Stomach (tissue), 9 donors: ENCODE measurements around the gene RPS6KL1. TPM values are rescaled to one million over a fixed set of nuclear protein-coding genes. Genes with fewer than 3 reads are reported as not detected.
A peak's percentile ranks its signal among the peaks of the same experiment; 100 is the strongest.

Source experiments
- DNase-seq, 2 donors: peaks; one replicate each; pipeline versions ENCODE4 v3.0.0 to v3.0.0-alpha.2; 2013 to 2019
- H3K27ac ChIP-seq, 5 donors: fragments of 200-600 bp in 4 of 5; sonication (generic) in 4 of 5; one replicate each; pipeline ENCODE4 v1.5.1; 2013 to 2019; ENCODE audit warnings: mild to moderate bottlenecking in 1 of 5, moderate library complexity in 1 of 5
- H3K27me3 ChIP-seq, 3 donors: fragments of 200-600 bp; sonication (generic); one replicate each; pipeline ENCODE4 v1.5.1; 2017 to 2019; ENCODE audit warnings: mixed run types in 1 of 3
- H3K36me3 ChIP-seq, 4 donors: fragments of 200-600 bp; sonication (generic); 1 replicate in 3 of 4; 2 replicates in 1 of 4; pipeline ENCODE4 v1.5.1; 2016 to 2019
- H3K4me1 ChIP-seq, 4 donors: fragments of 200-600 bp; sonication (generic); one replicate each; pipeline ENCODE4 v1.5.1; 2016 to 2019
- H3K4me3 ChIP-seq, 4 donors: fragments of 200-600 bp; sonication (generic) in 3 of 4; one replicate each; pipeline ENCODE4 v1.5.1; 2016 to 2019; ENCODE audit warnings: mild to moderate bottlenecking in 1 of 4
- H3K9me3 ChIP-seq, 4 donors: fragments of 200-600 bp; sonication (generic); one replicate each; pipeline ENCODE4 v1.5.1; 2016 to 2019
- CTCF ChIP-seq, 7 experiments: fragments of 450-650 bp in 4 of 7; fragments of 200-600 bp in 3 of 7; sonication (generic) in 3 of 7; IDR thresholded peaks; one replicate each; pipeline ENCODE4 v1.5.1; 2016 to 2019; ENCODE audit warnings: antibody characterized with exemption in 7 of 7, control low read depth in 2 of 7, mild to moderate bottlenecking in 1 of 7
- EP300 ChIP-seq: sonication (generic); formaldehyde crosslinking; IDR thresholded peaks from one replicate; pipeline ENCODE4 v1.6.1; 2017; ENCODE audit warnings: antibody characterized with exemption
- POLR2A ChIP-seq, 4 donors: fragments of 450-650 bp; IDR thresholded peaks; one replicate each; pipeline ENCODE4 v1.6.1; 2016; ENCODE audit warnings: antibody characterized with exemption in 4 of 4, control low read depth in 2 of 4, mild to moderate bottlenecking in 1 of 4, moderate library complexity in 1 of 4
- POLR2AphosphoS5 ChIP-seq, 3 donors: sonication (generic); formaldehyde crosslinking; IDR thresholded peaks; one replicate each; pipeline ENCODE4 v1.6.1; 2016; ENCODE audit warnings: antibody characterized with exemption in 3 of 3
- WGBS, 5 donors: extraction: QIAGEN DNeasy Blood & Tissue Kit in 3 of 5; methylation state at CpG; one replicate each; pipeline versions ENCODE4 v1.1.5 to v1.1.7; 2013 to 2018; 5-methylcytosine and 5-hydroxymethylcytosine counted together
- intact Hi-C: fragments of 100-400 bp; cut with DNase I; formaldehyde crosslinking; loops from one replicate; pipeline ENCODE4 v1.15.1; 2023; ENCODE audit warnings: low total_unique reads
- polyA plus RNA-seq, 3 donors: library from polyadenylated mRNA; stranded (reverse); fragments of 200-250 nt; gene quantifications; one replicate each; pipeline ENCODE4 v1.2.3, GENCODE V29; 2013
- total RNA-seq, 5 donors: library from RNA; depleted of rRNA; stranded (reverse); fragments of >200 nt; gene quantifications; one replicate each; pipeline versions ENCODE4 v1.1.0 to v1.2.3, GENCODE V29; 2014 to 2016
- donor health status: healthy with polysubstance abuse.
- donor health status: Bipolar disorder and iron deficiency.
- donor health status: healthy.

The RPS6KL1 gene
- total and polyA plus RNA-seq, 8 donors, result 0.92 to 2.5 (median 2.0) TPM; not detected in 3

- Histone ChIP-seq H3K4me3 (peak overlapping the region; percentile 56 to 63 (median 62)), H3K36me3 (peaks cover 0 to 7% (median 0%) of the 10 kb centered on the region in 4 donors), H3K27ac (peak overlapping the region in 4 of 5 donors; percentile 55 to 81 (median 67)), H3K9me3 (no peaks in the 10 kb centered on the region), H3K27me3 (peaks cover 0 to 21% (median 12%) of the 10 kb centered on the region in 3 donors), H3K4me1 (peaks cover 7 to 32% (median 23%) of the 10 kb centered on the region in 4 donors)
- intact Hi-C loops, result no loop called here
- DNase-seq, result no peak
- WGBS, 5 donors, result 65 to 82% (median 74%) methylated on average over 17 to 19 of the region's 19 CpGs
- TF ChIP-seq POLR2A (IDR thresholded peaks at IDR 0.05) (no peak), POLR2AphosphoS5 (IDR thresholded peaks at IDR 0.05) (no peak)
Observed at GRCh38 chr14:74921987-74922751, 891 bp downstream of the RPS6KL1 start.

GRCh38 chr14:74921053-74921620, 1.9 kb downstream of the RPS6KL1 start:
- no peak overlapping the region for H3K4me3 ChIP-seq
- peaks cover 0 to 21% (median 12%) of the 10 kb centered on the region in 3 donors for H3K27me3 ChIP-seq
- WGBS, 5 donors, result 88 to 95% (median 93%) methylated on average over 15 to 19 of the region's 19 CpGs
- intact Hi-C loops, result no loop called here
- peaks cover 7 to 38% (median 23%) of the 10 kb centered on the region in 4 donors for H3K4me1 ChIP-seq
- TF ChIP-seq EP300, result no peak
- TF ChIP-seq POLR2A (IDR thresholded peaks at IDR 0.05), result no peak
- no peak for TF ChIP-seq CTCF (IDR thresholded peaks at IDR 0.05)
- no peak for TF ChIP-seq POLR2AphosphoS5 (IDR thresholded peaks at IDR 0.05)
- peaks cover 0 to 7% (median 0%) of the 10 kb centered on the region in 4 donors for H3K36me3 ChIP-seq
- no peak overlapping the region for H3K27ac ChIP-seq
- no peak for DNase-seq
- no peaks in the 10 kb centered on the region for H3K9me3 ChIP-seq

- peaks cover 7 to 38% (median 23%) of the 10 kb centered on the region in 4 donors for H3K4me1 ChIP-seq
- H3K4me3 ChIP-seq, result no peak overlapping the region
- H3K27me3 ChIP-seq, result peaks cover 0 to 21% (median 12%) of the 10 kb centered on the region in 3 donors
- no peak for DNase-seq
- H3K9me3 ChIP-seq, result no peaks in the 10 kb centered on the region
- H3K27ac ChIP-seq, result no peak overlapping the region
- intact Hi-C loops, result no loop called here
- H3K36me3 ChIP-seq, result peaks cover 0 to 7% (median 0%) of the 10 kb centered on the region in 4 donors
- TF ChIP-seq CTCF (IDR thresholded peaks at IDR 0.05) (no peak), POLR2AphosphoS5 (IDR thresholded peaks at IDR 0.05) (no peak), POLR2A (IDR thresholded peaks at IDR 0.05) (no peak), EP300 (no peak)
- 86 to 94% (median 93%) methylated on average over 4 of the region's 4 CpGs for WGBS, 5 donors
Observed at GRCh38 chr14:74920281-74920680, 2.8 kb downstream of the RPS6KL1 start.

GRCh38 chr14:74919421-74920165, 3.5 kb downstream of the RPS6KL1 start:
- H3K27me3 ChIP-seq, result peaks cover 0 to 21% (median 12%) of the 10 kb centered on the region in 3 donors
- no peaks in the 10 kb centered on the region for H3K9me3 ChIP-seq
- WGBS, 5 donors, result 83 to 90% (median 88%) methylated on average over 22 of the region's 22 CpGs
- DNase-seq, result no peak
- H3K27ac ChIP-seq, result no peak overlapping the region
- TF ChIP-seq CTCF (IDR thresholded peaks at IDR 0.05), result no peak
- TF ChIP-seq POLR2A (IDR thresholded peaks at IDR 0.05), result no peak
- no peak for TF ChIP-seq EP300
- no peak for TF ChIP-seq POLR2AphosphoS5 (IDR thresholded peaks at IDR 0.05)
- peaks cover 0 to 7% (median 0%) of the 10 kb centered on the region in 4 donors for H3K36me3 ChIP-seq
- intact Hi-C loops, result loop anchor here (10.0 kb wide), 1 partner anchor 165 kb away; no protein-coding TSS in a partner anchor
- H3K4me1 ChIP-seq, result peaks cover 7 to 38% (median 23%) of the 10 kb centered on the region in 4 donors
- no peak overlapping the region for H3K4me3 ChIP-seq
